PC-9 (cell line): Measurements from ENCODE around the gene PPIL6. TPM values are rescaled to one million over a fixed set of nuclear protein-coding genes. Genes with fewer than 3 reads are reported as not detected.

Experiments used
- BruUV-seq: library from RNA; stranded (reverse); fragments of 400-500 nt; replicated peaks from 2 replicates; lab custom pipeline; 2021; lab: Mats Ljungman, UMichigan
- CTCF ChIA-PET: fragments of 300-600 bp; sonication (Branson Sonifier 250); formaldehyde crosslinking; loops from one replicate; lab custom pipeline; 2022; ENCODE audit warnings: antibody characterized with exemption; lab: Charles Lee
- POLR2A ChIA-PET: fragments of 300-600 bp; sonication (Branson Sonifier 250); formaldehyde crosslinking; loops from one replicate; lab custom pipeline; 2022; ENCODE audit warnings: antibody characterized with exemption; ENCODE audit not compliant: unreplicated experiment; lab: Charles Lee
- DNase-seq, 2 experiments: peaks; one replicate each; pipeline versions ENCODE4 v3.0.0 to v3.0.0-alpha.2; 2015 to 2022; ENCODE audit warnings: mixed read lengths in 1 of 2
- H2AFZ ChIP-seq: fragments of 200-600 bp; sonication (generic); 2 replicates; pipeline ENCODE4 v1.8.1; 2017; ENCODE audit warnings: antibody characterized with exemption
- H3F3A ChIP-seq: fragments of 200-600 bp; sonication (generic); 2 replicates; pipeline ENCODE4 v1.8.1; 2017; ENCODE audit warnings: antibody characterized with exemption, mild to moderate bottlenecking, low read depth; ENCODE audit not compliant: insufficient read depth
- H3K27ac ChIP-seq: fragments of 200-600 bp; sonication (generic); 2 replicates; pipeline ENCODE4 v1.6.1; 2016; ENCODE audit warnings: mixed run types
- H3K27me3 ChIP-seq: fragments of 200-600 bp; sonication (generic); 2 replicates; pipeline ENCODE4 v1.6.1; 2016; ENCODE audit warnings: low read depth, mixed run types; ENCODE audit not compliant: insufficient read depth
- H3K36me3 ChIP-seq: fragments of 200-600 bp; sonication (generic); 2 replicates; pipeline ENCODE4 v1.6.1; 2016; ENCODE audit warnings: low read depth, mixed run types
- H3K4me1 ChIP-seq: fragments of 200-600 bp; sonication (generic); replicated peaks from 2 replicates; pipeline ENCODE4 v1.6.1; 2016; ENCODE audit warnings: mixed run types; ENCODE audit not compliant: insufficient read depth
- H3K4me2 ChIP-seq: fragments of 200-600 bp; sonication (generic); 2 replicates; pipeline ENCODE4 v1.6.1; 2017; ENCODE audit warnings: mixed run types
- H3K4me3 ChIP-seq: fragments of 200-600 bp; sonication (generic); 2 replicates; pipeline ENCODE4 v1.6.1; 2016; ENCODE audit warnings: mixed run types
- H3K79me2 ChIP-seq: fragments of 200-600 bp; sonication (generic); 2 replicates; pipeline ENCODE4 v1.6.1; 2017; ENCODE audit warnings: low read depth, mixed run types
- H3K9me2 ChIP-seq: fragments of 200-600 bp; sonication (generic); 2 replicates; pipeline ENCODE4 v1.8.1; 2017; ENCODE audit warnings: mild to moderate bottlenecking; ENCODE audit not compliant: insufficient read depth
- H3K9me3 ChIP-seq: fragments of 200-600 bp; sonication (generic); 2 replicates; pipeline ENCODE4 v1.8.1; 2016; ENCODE audit warnings: low read depth; ENCODE audit not compliant: insufficient read depth
- H4K20me1 ChIP-seq: fragments of 200-600 bp; sonication (generic); 2 replicates; pipeline ENCODE4 v1.8.1; 2017; ENCODE audit not compliant: insufficient read depth
- CTCF ChIP-seq: fragments of 200-600 bp; sonication (generic); conservative IDR thresholded peaks from 2 replicates; pipeline ENCODE4 v1.6.1; 2017; ENCODE audit warnings: mixed run types, antibody characterized with exemption, mild to moderate bottlenecking, moderate library complexity
- EZH2 ChIP-seq: fragments of 200-600 bp; sonication (generic); IDR thresholded peaks from 2 replicates; pipeline ENCODE4 v1.8.0; 2017; ENCODE audit warnings: antibody characterized with exemption, low read depth
- intact Hi-C: fragments of 100-400 bp; cut with micrococcal nuclease; formaldehyde crosslinking; loops from one replicate; pipeline ENCODE4 v1.10.0; 2022; ENCODE audit not compliant: unreplicated experiment
- total RNA-seq: library from RNA; stranded (reverse); gene quantifications from 2 replicates; pipeline ENCODE4 v1.2.3, GENCODE V29; 2021

PPIL6 gene
- total RNA-seq, 1 experiment from 2014 or later, result 15.5 TPM

- intact Hi-C loops, result loop anchor here (5.0 kb wide), 1 partner anchor 40 kb away; the partner anchor contains the start of gene CD164
- H2AFZ ChIP-seq, result no peak overlapping the region
- POLR2A ChIA-PET, result interaction anchor here (0.5 to 0.6 kb wide), 2 partner anchors 48 to 203 kb away, joined by 6 read pairs; no protein-coding TSS in a partner anchor
Observed at GRCh38 chr6:109342506-109342905, 97.9 kb downstream of the PPIL6 start.

GRCh38 chr6:109340811-109341210 is 99.6 kb downstream of the PPIL6 start:
- no peaks in the 10 kb centered on the region for H3K79me2 ChIP-seq
- H3K4me1 ChIP-seq, result peaks cover 44% of the 10 kb centered on the region
- BruUV-seq, result no TSS peak
- POLR2A ChIA-PET, result no interaction called here
- H2AFZ ChIP-seq, result no peak overlapping the region
- H3K9me2 ChIP-seq, result no peaks in the 10 kb centered on the region
- no peak overlapping the region for H3K27ac ChIP-seq
- H3F3A ChIP-seq, result peaks cover 31% of the 10 kb centered on the region
- TF ChIP-seq EZH2 (no peak), CTCF (no peak)
- H3K27me3 ChIP-seq, result no peaks in the 10 kb centered on the region
- CTCF ChIA-PET, result no interaction called here
- intact Hi-C loops, result loop anchor here (5.0 kb wide), 1 partner anchor 41 kb away; the partner anchor contains the start of gene CD164
- H3K4me3 ChIP-seq, result no peak overlapping the region
- no peak overlapping the region for H3K4me2 ChIP-seq
- H3K36me3 ChIP-seq, result no peaks in the 10 kb centered on the region
- no peak for DNase-seq
- no peaks in the 10 kb centered on the region for H3K9me3 ChIP-seq
- no peaks in the 10 kb centered on the region for H4K20me1 ChIP-seq

More at GRCh38 chr6:109342506-109342905, 97.9 kb downstream of the PPIL6 start:
- Histone ChIP-seq H3K4me1 (peaks cover 27% of the 10 kb centered on the region), H3F3A (peaks cover 14% of the 10 kb centered on the region; the same call in 1 of the 2 replicates), H3K36me3 (no peaks in the 10 kb centered on the region), H3K27ac (no peak overlapping the region), H3K4me2 (no peak overlapping the region), H3K9me3 (no peaks in the 10 kb centered on the region), H4K20me1 (no peaks in the 10 kb centered on the region), H3K79me2 (no peaks in the 10 kb centered on the region), H3K27me3 (no peaks in the 10 kb centered on the region), H3K4me3 (no peak overlapping the region), H3K9me2 (no peaks in the 10 kb centered on the region)
- no TSS peak for BruUV-seq
- CTCF ChIA-PET, result no interaction called here
- TF ChIP-seq CTCF (no peak), EZH2 (no peak)
- peak; percentile 40 to 41 for DNase-seq

Other genes starting within 250 kb of the PPIL6 start
- gene CD164, start 58.2 kb downstream of the PPIL6 start, total RNA-seq, result 170 and 210 TPM in 2 replicates
- 8.2 and 10.3 TPM in 2 replicates for gene SMPD2, start 96 bp upstream of the PPIL6 start, total RNA-seq
- 10.8 and 17.7 TPM in 2 replicates for gene MICAL1, start 15.1 kb upstream of the PPIL6 start, total RNA-seq
- gene ZBTB24, start 42.6 kb upstream of the PPIL6 start, total RNA-seq, result 5.4 and 7.2 TPM in 2 replicates